ENCODE measurements around the gene KAT2B. TPM values are rescaled to one million over a fixed set of nuclear protein-coding genes. Genes with fewer than 3 reads are reported as not detected.

KAT2B gene
- total and polyA plus RNA-seq, 4 donors: 7.5 to 58.5 (median 16.3) TPM

- Histone ChIP-seq H3K36me3 (ENCODE audit: control insufficient read depth in 4 of 4, insufficient read depth in 3 of 4, low read depth in 1 of 4, low read length in 3 of 4) (no peaks in the 10 kb centered on the region), H3K4me3 (ENCODE audit: low read depth in 1 of 3, low read length in 3 of 3) (no peak overlapping the region), H3K9me3 (ENCODE audit: control insufficient read depth in 4 of 4, low read length in 3 of 4) (no peaks in the 10 kb centered on the region), H3K9ac (ENCODE audit: low read depth in 1 of 2, low read length in 2 of 2) (no peak overlapping the region), H3K27me3 (ENCODE audit: control insufficient read depth in 4 of 4, insufficient read depth in 4 of 4, low read length in 3 of 4) (no peaks in the 10 kb centered on the region), H3K27ac (ENCODE audit: low read depth in 1 of 2, low read length in 2 of 2) (no peak overlapping the region), H3K4me1 (ENCODE audit: control insufficient read depth in 4 of 4, insufficient read depth in 4 of 4, low read length in 3 of 4) (no peaks in the 10 kb centered on the region)
- no peak for TF ChIP-seq GABPA (IDR thresholded peaks at IDR 0.05 in 1 of 2, conservative IDR thresholded peaks at IDR 0.05 in 1 of 2)
- no peak for TF ChIP-seq MAX (IDR thresholded peaks at IDR 0.05)
- no peak for TF ChIP-seq SP1 (IDR thresholded peaks at IDR 0.05)
- TF ChIP-seq FOXA1 (IDR thresholded peaks at IDR 0.05): no peak
- TF ChIP-seq YY1 (IDR thresholded peaks at IDR 0.05): no peak
- TF ChIP-seq TAF1 (conservative IDR thresholded peaks at IDR 0.05): no peak
- TF ChIP-seq, protein P1, sequence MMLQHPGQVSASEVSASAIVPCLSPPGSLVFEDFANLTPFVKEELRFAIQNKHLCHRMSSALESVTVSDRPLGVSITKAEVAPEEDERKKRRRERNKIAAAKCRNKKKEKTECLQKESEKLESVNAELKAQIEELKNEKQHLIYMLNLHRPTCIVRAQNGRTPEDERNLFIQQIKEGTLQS (IDR thresholded peaks at IDR 0.05): no peak
- no peak for TF ChIP-seq CTCF (IDR thresholded peaks at IDR 0.05; ENCODE audit: low read depth, low read length, missing input control)
- no peak for TF ChIP-seq HNF4A (conservative IDR thresholded peaks at IDR 0.05)
- no peak for TF ChIP-seq RXRA (IDR thresholded peaks at IDR 0.05)
- no peak for TF ChIP-seq FOXA2 (IDR thresholded peaks at IDR 0.05)
- no peak for TF ChIP-seq JUND (IDR thresholded peaks at IDR 0.05)
- no peak for TF ChIP-seq HNF4G (IDR thresholded peaks at IDR 0.05)
- no peak for TF ChIP-seq REST (IDR thresholded peaks at IDR 0.05)
- no peak for TF ChIP-seq NR2F2 (IDR thresholded peaks at IDR 0.05)
- no peak for TF ChIP-seq RAD21 (IDR thresholded peaks at IDR 0.05)
- TF ChIP-seq EGR1 (IDR thresholded peaks at IDR 0.05; ENCODE audit: low read depth in 2 of 2): no peak
- no peak for TF ChIP-seq ZBTB33 (IDR thresholded peaks at IDR 0.05)
- no peak for DNase-seq (ENCODE audit: low spot score)
Measured at GRCh38 chr3:20201143-20201542, 160.9 kb downstream of the KAT2B start.

Small RNAs within 50 kb of the gene (small RNA-seq; reads per million reads assigned to genes)
- not detected for gene MIR3135A
- gene RNU4-85P: not detected
- not detected for gene RPL39P18

Other genes starting within 250 kb of the KAT2B start
- gene EFHB, start 106.2 kb upstream of the KAT2B start, total RNA-seq: under 1 TPM; 0.33 to 0.37 TPM
- gene EFHB, start 106.2 kb upstream of the KAT2B start, polyA plus RNA-seq: under 1 TPM in 1 of 2 donors, not detected in 1; 0.05 TPM
- 10 to 100 TPM; 31.7 to 37.9 TPM for gene RAB5A, start 93.3 kb upstream of the KAT2B start, total RNA-seq
- gene RAB5A, start 93.3 kb upstream of the KAT2B start, polyA plus RNA-seq: 10 to 100 TPM; 15.2 to 20.0 TPM
- gene PP2D1, start 28.2 kb upstream of the KAT2B start, total RNA-seq: not detected
- gene PP2D1, start 28.2 kb upstream of the KAT2B start, polyA plus RNA-seq: under 1 TPM in 1 of 2 donors, not detected in 1; 0.31 TPM
- gene SGO1, start 145.8 kb downstream of the KAT2B start, total RNA-seq: 1 to 10 TPM in 1 of 2 donors, under 1 TPM in 1; 0.42 to 9.6 TPM
- under 1 TPM; 0.69 to 0.74 TPM for gene SGO1, start 145.8 kb downstream of the KAT2B start, polyA plus RNA-seq